ENCODE results near the gene SHC3. TPM values are rescaled to one million over a fixed set of nuclear protein-coding genes. Genes with fewer than 3 reads are reported as not detected.

SHC3 gene
- total RNA-seq, 2 donors from 2014 or later: 0.95 to 1.3 TPM

DNA sequence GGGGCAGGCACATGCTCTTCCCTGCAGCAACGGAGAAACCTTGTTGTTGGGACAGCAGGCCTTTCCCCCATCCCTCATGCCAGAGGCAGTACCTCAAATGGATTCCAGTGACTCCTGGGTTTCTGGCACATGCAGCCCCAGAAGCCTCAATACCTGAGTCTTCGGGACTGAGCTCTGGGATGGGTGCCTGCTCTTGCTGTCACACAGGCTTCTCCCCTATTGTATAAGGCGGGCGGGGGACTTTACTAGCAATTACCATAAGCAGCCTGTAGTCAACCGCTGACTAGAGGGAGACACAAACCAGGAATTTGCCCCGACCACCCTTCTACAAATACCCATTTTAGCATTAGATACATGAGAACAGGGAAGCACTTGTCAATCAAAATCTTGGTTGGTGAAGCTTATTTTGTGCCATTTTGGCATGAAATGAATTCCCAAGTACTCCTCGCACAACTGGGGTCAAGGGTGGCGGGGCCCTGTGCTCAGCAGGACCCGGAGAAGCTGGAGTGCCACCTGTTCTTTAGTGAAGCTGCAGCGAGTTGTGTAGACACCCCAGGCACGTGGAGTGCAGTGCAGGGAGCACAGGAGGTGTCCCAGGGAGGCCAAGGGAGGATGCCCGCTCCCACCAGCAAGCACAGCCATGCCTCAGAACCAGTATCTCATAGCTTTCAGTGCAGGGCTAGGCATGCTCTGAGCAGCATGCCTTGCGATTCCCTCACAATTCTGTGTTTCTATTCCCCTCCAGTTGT lies 166.2 kb downstream of the SHC3 start:
- 89 to 96% methylated on average over 4 to 13 of the region's 13 CpGs for WGBS, 2 experiments (ENCODE audit: insufficient coverage in 1 of 2, insufficient read length in 1 of 2)
- no peak overlapping the region for H3K27ac ChIP-seq (ENCODE audit: low read depth, low read length)
- H3K9me3 Mint-ChIP-seq: peaks cover 3% of the 10 kb centered on the region

GRCh38 chr9:89011683-89012082 lies 166.9 kb downstream of the SHC3 start:
- no peaks in the 10 kb centered on the region for H3K4me1 ChIP-seq (ENCODE audit: control insufficient read depth, insufficient read depth, low read length)
- no peak overlapping the region for H3K4me3 ChIP-seq (ENCODE audit: low read length)
- Mint-ChIP-seq H3K36me3 (ENCODE audit: low read depth) (no peaks in the 10 kb centered on the region), H3K27me3 (ENCODE audit: insufficient read depth) (no peaks in the 10 kb centered on the region), H3K4me3 (no peak overlapping the region), H3K4me1 (peaks cover 11% of the 10 kb centered on the region), H3K27ac (no peak overlapping the region), H3K9me3 (no peaks in the 10 kb centered on the region)
- H3K27me3 ChIP-seq (ENCODE audit: control insufficient read depth, insufficient read depth, low read length, poor library complexity, severe bottlenecking): no peaks in the 10 kb centered on the region
- WGBS, 2 experiments (ENCODE audit: insufficient coverage in 1 of 2, insufficient read length in 1 of 2): 75 to 95% methylated on average over 1 to 2 of the region's 2 CpGs
- H3K9me3 ChIP-seq (ENCODE audit: control insufficient read depth, low read length): no peaks in the 10 kb centered on the region
- H3K27ac ChIP-seq (ENCODE audit: low read depth, low read length): no peak overlapping the region
- TF ChIP-seq, protein P1, sequence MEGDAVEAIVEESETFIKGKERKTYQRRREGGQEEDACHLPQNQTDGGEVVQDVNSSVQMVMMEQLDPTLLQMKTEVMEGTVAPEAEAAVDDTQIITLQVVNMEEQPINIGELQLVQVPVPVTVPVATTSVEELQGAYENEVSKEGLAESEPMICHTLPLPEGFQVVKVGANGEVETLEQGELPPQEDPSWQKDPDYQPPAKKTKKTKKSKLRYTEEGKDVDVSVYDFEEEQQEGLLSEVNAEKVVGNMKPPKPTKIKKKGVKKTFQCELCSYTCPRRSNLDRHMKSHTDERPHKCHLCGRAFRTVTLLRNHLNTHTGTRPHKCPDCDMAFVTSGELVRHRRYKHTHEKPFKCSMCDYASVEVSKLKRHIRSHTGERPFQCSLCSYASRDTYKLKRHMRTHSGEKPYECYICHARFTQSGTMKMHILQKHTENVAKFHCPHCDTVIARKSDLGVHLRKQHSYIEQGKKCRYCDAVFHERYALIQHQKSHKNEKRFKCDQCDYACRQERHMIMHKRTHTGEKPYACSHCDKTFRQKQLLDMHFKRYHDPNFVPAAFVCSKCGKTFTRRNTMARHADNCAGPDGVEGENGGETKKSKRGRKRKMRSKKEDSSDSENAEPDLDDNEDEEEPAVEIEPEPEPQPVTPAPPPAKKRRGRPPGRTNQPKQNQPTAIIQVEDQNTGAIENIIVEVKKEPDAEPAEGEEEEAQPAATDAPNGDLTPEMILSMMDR (conservative IDR thresholded peaks at IDR 0.05): no peak
- DNase-seq: no peak
- H3K36me3 ChIP-seq (ENCODE audit: control insufficient read depth, insufficient read depth, low read length): no peaks in the 10 kb centered on the region
- no peak overlapping the region for H3K9ac ChIP-seq (ENCODE audit: extremely low read depth, low read length, poor library complexity, severe bottlenecking)

More for the DNA sequence above, 166.2 kb downstream of the SHC3 start:
- DNase-seq: no peak
- Mint-ChIP-seq H3K36me3 (ENCODE audit: low read depth) (no peaks in the 10 kb centered on the region), H3K27ac (no peak overlapping the region), H3K27me3 (ENCODE audit: insufficient read depth) (no peaks in the 10 kb centered on the region), H3K4me3 (no peak overlapping the region), H3K4me1 (peaks cover 11% of the 10 kb centered on the region)
- no peaks in the 10 kb centered on the region for H3K9me3 ChIP-seq (ENCODE audit: control insufficient read depth, low read length)
- H3K4me3 ChIP-seq (ENCODE audit: low read length): no peak overlapping the region
- H3K9ac ChIP-seq (ENCODE audit: extremely low read depth, low read length, poor library complexity, severe bottlenecking): no peak overlapping the region
- no peaks in the 10 kb centered on the region for H3K4me1 ChIP-seq (ENCODE audit: control insufficient read depth, insufficient read depth, low read length)
- no peaks in the 10 kb centered on the region for H3K36me3 ChIP-seq (ENCODE audit: control insufficient read depth, insufficient read depth, low read length)
- H3K27me3 ChIP-seq (ENCODE audit: control insufficient read depth, insufficient read depth, low read length, poor library complexity, severe bottlenecking): no peaks in the 10 kb centered on the region
- TF ChIP-seq, protein P1 (conservative IDR thresholded peaks at IDR 0.05): peak; percentile 40

DNA sequence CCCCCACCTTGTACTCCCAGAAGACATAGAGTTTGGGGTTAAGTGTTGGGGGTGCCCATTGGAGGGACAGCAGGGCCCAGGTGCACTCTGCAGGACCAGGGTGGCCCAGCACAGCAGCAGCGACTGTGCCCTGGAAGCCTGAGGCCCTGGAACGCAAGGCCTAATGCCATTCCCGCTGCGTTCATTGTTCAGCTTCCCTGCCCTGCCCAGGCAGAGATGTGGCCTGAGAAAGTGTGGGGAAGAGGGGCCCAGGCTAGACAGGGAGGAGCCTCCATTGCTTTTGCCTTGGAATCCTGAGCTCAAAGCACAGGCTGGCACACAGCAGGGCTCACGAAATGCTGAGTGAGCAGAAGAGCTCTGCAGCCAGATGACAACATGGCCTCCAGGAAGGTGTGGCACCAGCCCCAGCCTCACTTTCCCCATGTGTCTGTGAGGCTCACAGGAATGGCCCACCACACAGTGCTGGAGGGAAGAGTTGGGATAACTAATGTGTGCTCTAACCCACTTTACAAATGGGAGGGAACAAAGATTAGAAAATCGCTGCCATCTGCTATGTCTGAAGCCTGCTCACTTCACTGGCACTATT lies 168.0 kb downstream of the SHC3 start:
- Mint-ChIP-seq H3K4me1 (peaks cover 11% of the 10 kb centered on the region), H3K9me3 (no peaks in the 10 kb centered on the region), H3K36me3 (ENCODE audit: low read depth) (no peaks in the 10 kb centered on the region), H3K27me3 (ENCODE audit: insufficient read depth) (no peaks in the 10 kb centered on the region), H3K27ac (no peak overlapping the region), H3K4me3 (no peak overlapping the region)
- 76 to 97% methylated on average over 5 to 6 of the region's 6 CpGs for WGBS, 2 experiments (ENCODE audit: insufficient coverage in 1 of 2, insufficient read length in 1 of 2)
- no peak for DNase-seq
- peak overlapping the region; percentile 49 for H3K27ac ChIP-seq (ENCODE audit: low read depth, low read length)
- no peak overlapping the region for H3K9ac ChIP-seq (ENCODE audit: extremely low read depth, low read length, poor library complexity, severe bottlenecking)
- H3K9me3 ChIP-seq (ENCODE audit: control insufficient read depth, low read length): no peaks in the 10 kb centered on the region
- no peak overlapping the region for H3K4me3 ChIP-seq (ENCODE audit: low read length)
- no peaks in the 10 kb centered on the region for H3K36me3 ChIP-seq (ENCODE audit: control insufficient read depth, insufficient read depth, low read length)
- no peaks in the 10 kb centered on the region for H3K4me1 ChIP-seq (ENCODE audit: control insufficient read depth, insufficient read depth, low read length)
- TF ChIP-seq, protein P1 (conservative IDR thresholded peaks at IDR 0.05): no peak
- H3K27me3 ChIP-seq (ENCODE audit: control insufficient read depth, insufficient read depth, low read length, poor library complexity, severe bottlenecking): no peaks in the 10 kb centered on the region
